HG02571 (cell line): Measurements from ENCODE around the gene PRAMEF11.

Source experiments
- ATAC-seq: cut with Tn5 transposase; IDR thresholded peaks from one replicate; pipeline ENCODE4 v1.9.1; 2021; ENCODE audit warnings: mild to moderate bottlenecking, moderate library complexity; ENCODE audit not compliant: unreplicated experiment

Gene PRAMEF11

GRCh38 chr1:12774801-12775345 is 56.3 kb downstream of the PRAMEF11 start:
- no peak for ATAC-seq
